Ramos (cell line): ENCODE data around the gene TESMIN.

Source experiments
- in situ Hi-C: fragments of 300-500 bp; cut with MboI; formaldehyde crosslinking; loops from one replicate; pipeline ENCODE4 v1.14.3; 2022; ENCODE audit warnings: low sequenced_read_pairs; ENCODE audit not compliant: unreplicated experiment

The TESMIN gene

GRCh38 chr11:68664906-68665305 is 86.4 kb downstream of the TESMIN start:
- in situ Hi-C loops = no loop called here

- in situ Hi-C loops = no loop called here
These were observed 87.2 kb downstream of the TESMIN start for GRCh38 chr11:68664141-68664540.

DNA sequence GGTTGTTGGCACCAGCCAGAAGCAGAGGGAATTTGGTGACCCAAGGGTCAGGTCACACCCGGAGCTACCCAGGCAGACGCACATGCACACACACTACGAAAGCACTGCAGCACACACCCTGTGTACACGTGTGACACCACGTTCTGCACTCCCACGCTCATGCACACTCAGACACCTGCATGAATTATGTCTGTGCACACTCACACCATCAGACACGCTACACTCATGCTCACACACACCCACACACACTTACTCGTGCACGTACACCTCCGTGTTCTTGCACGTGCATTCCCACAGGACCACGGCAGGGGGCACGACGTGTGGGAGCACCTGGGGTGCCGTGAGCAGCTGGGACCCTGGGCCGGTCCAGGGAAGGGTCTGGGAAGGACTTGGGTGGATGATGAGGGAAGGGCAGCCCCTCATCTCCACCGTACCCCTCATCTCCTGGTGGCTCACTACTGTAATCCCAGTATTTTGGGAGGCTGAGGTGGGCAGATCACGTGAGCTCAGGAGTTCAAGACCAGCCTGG is 87.8 kb downstream of the TESMIN start:
- in situ Hi-C loops = no loop called here

- in situ Hi-C loops = no loop called here
These were observed 89.4 kb downstream of the TESMIN start for GRCh38 chr11:68661697-68662603.

- in situ Hi-C loops = no loop called here
These were observed 90.3 kb downstream of the TESMIN start for GRCh38 chr11:68661014-68661413.

GRCh38 chr11:68660066-68660810 is 91.1 kb downstream of the TESMIN start:
- in situ Hi-C loops = no loop called here

DNA sequence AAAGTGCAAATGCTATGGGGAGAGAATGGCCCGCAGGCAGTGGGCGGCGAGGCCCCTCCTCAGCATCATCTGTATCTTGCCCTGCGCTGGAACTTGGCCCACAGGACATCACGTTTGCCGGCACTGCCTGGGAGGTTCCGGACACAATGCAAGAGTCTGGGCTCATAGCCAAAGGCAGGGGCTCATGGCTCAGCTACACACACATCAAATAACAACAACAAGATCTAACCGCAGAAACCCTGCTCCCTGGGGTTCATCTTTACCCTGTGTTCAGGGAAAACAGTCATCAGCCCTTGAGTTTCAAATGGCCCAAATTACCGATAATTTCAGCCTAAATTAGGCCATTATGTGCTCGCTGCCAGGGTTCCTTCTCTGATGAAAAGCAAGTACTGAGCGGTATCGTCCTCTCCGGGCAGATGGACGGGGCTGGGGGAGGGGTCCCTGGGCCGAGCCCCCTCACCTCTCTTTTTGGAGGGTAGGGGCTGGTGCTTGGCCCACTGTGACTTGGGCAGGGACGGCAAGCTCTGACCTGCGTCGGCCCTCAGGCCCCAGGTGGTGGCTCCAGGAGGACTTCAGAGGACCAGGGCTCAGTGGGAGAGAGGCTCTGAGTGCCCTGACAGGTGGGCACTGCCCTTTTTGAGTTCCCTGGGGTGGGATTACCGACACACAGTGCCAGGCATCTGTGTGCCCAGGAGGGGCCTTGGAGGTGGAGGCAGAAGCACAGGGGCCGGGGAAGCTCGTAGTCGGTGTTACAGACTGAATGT is 92.0 kb downstream of the TESMIN start:
- in situ Hi-C loops = no loop called here

GRCh38 chr11:68658661-68659060 is 92.7 kb downstream of the TESMIN start:
- in situ Hi-C loops = no loop called here

GRCh38 chr11:68658097-68658496 is 93.2 kb downstream of the TESMIN start:
- in situ Hi-C loops = no loop called here
